HG02852 (cell line): ENCODE data around the gene PDRG1.
A peak's percentile ranks its signal among the peaks of the same experiment; 100 is the strongest.
"Not testable (repeated sequence)": the region's sequence is repeated elsewhere in the genome, so short reads cannot be mapped to it uniquely, and the experiment has no call there.

Experiments
- ATAC-seq: cut with Tn5 transposase; IDR thresholded peaks from one replicate; pipeline ENCODE4 v1.9.1; 2021; ENCODE audit warnings: mild to moderate bottlenecking, moderate library complexity; ENCODE audit not compliant: unreplicated experiment

PDRG1 gene

GRCh38 chr20:31929631-31930030 lies 22.2 kb downstream of the PDRG1 start:
- ATAC-seq: not testable (repeated sequence)

GRCh38 chr20:31927627-31928159 lies 24.2 kb downstream of the PDRG1 start:
- no peak for ATAC-seq

DNA sequence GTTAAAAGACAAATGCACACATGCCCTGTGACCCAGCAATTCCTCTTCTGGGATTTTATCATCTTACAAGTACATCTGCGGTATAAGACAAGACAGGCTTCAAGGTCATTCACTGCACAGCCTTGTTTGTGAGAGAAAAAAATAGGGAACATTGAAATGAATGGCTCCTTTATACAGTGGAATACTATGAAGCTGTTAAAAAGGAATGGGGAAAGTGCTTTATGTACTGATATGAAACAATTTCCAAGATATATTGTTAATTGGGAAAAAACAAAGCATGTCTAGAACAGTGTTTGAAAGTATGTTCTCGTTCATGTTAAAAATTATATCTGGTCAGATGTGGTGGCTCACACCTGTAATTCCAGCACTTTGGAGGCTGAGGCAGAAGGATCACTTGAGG lies 25.4 kb downstream of the PDRG1 start:
- ATAC-seq: no peak

DNA sequence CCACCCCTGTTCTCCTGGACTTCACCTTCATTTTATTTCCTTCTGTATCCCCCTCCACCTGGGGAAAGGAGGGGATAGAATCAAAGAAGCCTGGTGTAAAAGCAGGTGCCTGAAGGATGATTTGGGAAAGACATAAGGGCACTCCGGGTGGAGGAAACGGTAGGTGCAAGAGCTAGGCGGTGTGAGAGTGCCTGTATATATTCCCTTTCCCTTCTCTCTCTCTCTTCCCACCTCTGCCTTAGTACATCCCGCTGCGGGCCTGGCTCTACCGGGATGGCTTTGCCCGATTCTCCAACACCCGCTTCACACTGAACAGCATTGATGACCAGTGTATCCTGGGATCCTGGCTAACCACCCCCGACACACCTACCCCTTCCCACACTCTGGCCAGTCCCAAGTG lies 26.2 kb downstream of the PDRG1 start:
- no peak for ATAC-seq

- no peak for ATAC-seq
Observed at GRCh38 chr20:31924561-31924960, 27.3 kb downstream of the PDRG1 start.

GRCh38 chr20:31923388-31924331 lies 28.2 kb downstream of the PDRG1 start:
- peak; percentile 75 for ATAC-seq

GRCh38 chr20:31922588-31922987 lies 29.3 kb downstream of the PDRG1 start:
- ATAC-seq: no peak

- no peak for ATAC-seq
Observed at GRCh38 chr20:31922181-31922580, 29.7 kb downstream of the PDRG1 start.

- ATAC-seq: not testable (repeated sequence)
Observed at GRCh38 chr20:31921480-31921879, 30.4 kb downstream of the PDRG1 start.

- no peak for ATAC-seq
Observed at GRCh38 chr20:31920275-31920855, 31.5 kb downstream of the PDRG1 start.

GRCh38 chr20:31919410-31920155 lies 32.3 kb downstream of the PDRG1 start:
- no peak for ATAC-seq

GRCh38 chr20:31918466-31919105 lies 33.3 kb downstream of the PDRG1 start:
- no peak for ATAC-seq

DNA sequence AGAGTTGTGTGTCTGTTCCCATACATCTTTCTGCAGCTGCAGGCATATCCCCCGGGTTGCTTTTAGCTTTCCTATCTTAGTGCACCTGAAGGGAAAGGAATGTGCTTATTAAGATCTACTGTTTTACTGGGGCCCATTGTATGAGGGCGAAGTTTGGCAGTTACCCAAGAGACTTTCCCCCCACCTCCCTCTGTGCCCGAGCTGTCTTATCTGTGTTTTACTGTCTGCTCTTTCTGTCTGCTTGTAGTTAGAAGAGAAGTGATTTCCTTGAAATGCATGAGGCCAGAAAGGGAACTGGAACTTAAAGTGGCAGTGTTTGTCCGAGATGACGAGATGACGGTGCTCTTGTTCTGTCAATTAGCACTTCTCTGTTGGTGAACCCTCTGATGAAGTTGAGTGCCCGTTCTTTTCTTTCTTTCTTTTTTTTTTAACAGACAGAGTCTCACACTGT lies 33.9 kb downstream of the PDRG1 start:
- not testable (repeated sequence) for ATAC-seq

DNA sequence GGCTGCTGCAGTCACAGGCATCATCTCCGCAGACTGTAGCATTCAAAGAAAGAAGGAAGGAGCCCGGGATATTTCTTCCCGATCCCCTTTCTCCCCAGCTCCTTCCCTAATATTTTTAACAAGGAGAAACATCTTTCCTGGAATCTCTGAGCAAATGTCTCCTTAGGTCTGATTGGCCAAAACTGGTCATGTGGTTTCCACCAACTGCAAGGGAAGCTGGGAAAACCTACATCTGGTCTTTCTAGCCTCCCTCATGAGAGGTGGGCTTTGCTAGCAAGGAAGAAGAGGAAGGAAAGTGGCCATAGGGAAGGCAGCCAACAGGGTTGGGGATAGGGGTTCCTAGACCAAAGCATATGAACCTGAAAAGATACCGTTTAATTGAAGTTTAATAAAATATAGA lies 35.1 kb downstream of the PDRG1 start:
- no peak for ATAC-seq

GRCh38 chr20:31915491-31916280 lies 36.2 kb downstream of the PDRG1 start:
- ATAC-seq: no peak

GRCh38 chr20:31914170-31914569 lies 37.7 kb downstream of the PDRG1 start:
- no peak for ATAC-seq

GRCh38 chr20:31913431-31914157 lies 38.3 kb downstream of the PDRG1 start:
- no peak for ATAC-seq

- no peak for ATAC-seq
Observed at GRCh38 chr20:31910071-31910803, 41.6 kb downstream of the PDRG1 start.
